Activated CD4-positive, alpha-beta T cell treated with anti-CD3 and anti-CD28 coated beads, Interleukin-10, Interleukin-2, amounts not matched to agents 100 ng/mL and 50 ng/mL, durations not matched to agents 16 hours and 8 hours (primary cell): Measurements from ENCODE around the gene PISD.
"Not testable (repeated sequence)": the region's sequence is repeated elsewhere in the genome, so short reads cannot be mapped to it uniquely, and the experiment has no call there.

Experiments
- DNase-seq: peaks from one replicate; pipeline ENCODE4 v3.0.0-alpha.2; 2020

Gene PISD

GRCh38 chr22:31604746-31605705 lies 57.0 kb downstream of the PISD start:
- DNase-seq = no peak

- DNase-seq = no peak
Measured at GRCh38 chr22:31604137-31604705, 57.8 kb downstream of the PISD start.

DNA sequence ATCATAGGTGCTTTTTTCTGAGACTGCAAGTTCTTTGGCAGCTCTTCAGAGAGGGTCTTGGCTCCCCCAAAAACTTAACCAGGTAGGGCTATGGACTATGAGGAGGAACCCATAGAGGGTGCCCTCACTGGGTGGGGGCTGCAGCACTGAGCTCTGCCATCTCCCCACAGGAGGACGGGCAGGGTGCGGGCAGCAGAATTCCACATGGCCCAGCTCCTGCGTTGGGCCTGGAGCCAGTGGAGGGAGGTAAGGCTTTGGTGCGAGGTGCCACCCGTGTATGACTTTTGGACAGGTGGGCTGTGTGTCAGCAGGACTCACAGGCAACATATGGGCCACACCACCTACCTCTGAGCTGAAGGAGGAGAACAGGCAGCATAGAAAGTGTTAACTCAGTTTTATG lies 58.4 kb downstream of the PISD start:
- DNase-seq = no peak

- no peak for DNase-seq
Measured at GRCh38 chr22:31603081-31603525, 58.9 kb downstream of the PISD start.

DNA sequence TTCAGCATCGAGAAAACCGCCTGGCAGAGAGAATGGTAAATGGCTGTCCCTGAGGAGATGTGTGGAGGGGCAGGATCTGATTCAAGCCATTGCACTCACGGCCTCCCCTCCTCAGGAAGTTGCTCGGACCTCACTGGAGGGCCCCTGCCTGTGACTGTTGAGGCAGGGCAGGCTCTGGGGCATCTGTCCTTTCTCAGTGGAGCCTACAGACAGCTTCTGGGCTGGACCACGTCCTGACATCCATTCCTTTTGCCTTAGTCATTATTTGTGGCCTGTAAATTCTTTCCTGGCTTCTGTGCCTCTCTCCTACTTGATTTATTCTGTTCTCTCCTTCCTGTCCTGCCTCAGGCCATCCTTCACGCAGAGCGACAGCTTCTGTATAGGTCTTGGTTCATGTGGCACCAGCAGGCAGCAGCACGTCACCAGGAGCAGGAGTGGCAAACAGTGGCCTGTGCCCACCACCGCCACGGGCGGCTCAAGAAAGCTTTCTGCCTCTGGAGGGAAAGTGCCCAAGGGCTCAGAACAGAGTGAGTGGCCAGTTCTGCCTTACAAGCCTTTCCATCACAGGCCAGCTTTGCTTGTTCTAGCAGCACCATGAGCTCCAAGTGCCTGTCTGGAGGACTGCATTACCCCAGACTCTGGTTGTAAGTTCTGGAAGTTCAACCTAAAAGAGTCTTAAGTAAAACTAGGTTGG lies 59.6 kb downstream of the PISD start:
- no peak for DNase-seq

GRCh38 chr22:31595271-31595670 lies 66.7 kb downstream of the PISD start:
- DNase-seq = no peak

GRCh38 chr22:31590161-31590560 lies 71.9 kb downstream of the PISD start:
- DNase-seq = not testable (repeated sequence)

GRCh38 chr22:31588970-31589675 lies 72.9 kb downstream of the PISD start:
- no peak for DNase-seq

DNA sequence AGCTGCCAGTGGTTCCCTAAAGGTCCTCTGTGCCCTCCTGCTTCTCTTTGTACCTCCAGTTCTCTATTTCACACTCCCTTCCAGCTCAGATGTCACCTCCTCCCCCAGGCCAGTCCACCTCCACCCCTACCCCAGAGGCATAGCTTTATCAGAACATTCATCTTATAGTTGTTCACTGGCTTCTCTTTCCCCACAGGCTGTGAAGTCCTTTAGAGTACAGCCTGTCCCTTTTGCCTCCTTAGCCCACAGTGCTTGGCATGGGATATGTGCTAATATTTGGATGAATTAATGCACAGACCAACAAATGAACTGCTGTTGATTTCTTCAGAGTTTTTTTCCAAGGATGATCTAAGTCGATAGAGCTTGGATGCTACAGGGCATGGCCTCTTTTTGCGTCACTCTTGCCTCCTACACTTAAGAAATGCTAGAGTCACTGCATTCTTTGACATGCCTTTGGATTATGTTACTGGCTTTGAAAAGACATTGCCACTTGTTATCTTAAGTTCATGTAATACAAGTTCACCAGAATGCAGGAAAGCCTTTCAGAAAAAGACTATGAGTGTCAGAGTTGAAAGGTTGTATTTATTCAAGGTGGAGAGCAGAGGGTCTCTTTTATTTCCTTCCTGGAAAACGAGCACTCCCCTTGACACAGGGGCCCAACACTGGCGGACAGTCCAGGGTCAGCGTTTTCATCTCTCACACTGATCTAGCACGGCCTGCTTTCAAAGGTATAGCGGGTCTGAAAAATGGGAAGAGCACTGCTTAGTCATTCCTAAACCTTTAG lies 75.7 kb downstream of the PISD start:
- no peak for DNase-seq

DNA sequence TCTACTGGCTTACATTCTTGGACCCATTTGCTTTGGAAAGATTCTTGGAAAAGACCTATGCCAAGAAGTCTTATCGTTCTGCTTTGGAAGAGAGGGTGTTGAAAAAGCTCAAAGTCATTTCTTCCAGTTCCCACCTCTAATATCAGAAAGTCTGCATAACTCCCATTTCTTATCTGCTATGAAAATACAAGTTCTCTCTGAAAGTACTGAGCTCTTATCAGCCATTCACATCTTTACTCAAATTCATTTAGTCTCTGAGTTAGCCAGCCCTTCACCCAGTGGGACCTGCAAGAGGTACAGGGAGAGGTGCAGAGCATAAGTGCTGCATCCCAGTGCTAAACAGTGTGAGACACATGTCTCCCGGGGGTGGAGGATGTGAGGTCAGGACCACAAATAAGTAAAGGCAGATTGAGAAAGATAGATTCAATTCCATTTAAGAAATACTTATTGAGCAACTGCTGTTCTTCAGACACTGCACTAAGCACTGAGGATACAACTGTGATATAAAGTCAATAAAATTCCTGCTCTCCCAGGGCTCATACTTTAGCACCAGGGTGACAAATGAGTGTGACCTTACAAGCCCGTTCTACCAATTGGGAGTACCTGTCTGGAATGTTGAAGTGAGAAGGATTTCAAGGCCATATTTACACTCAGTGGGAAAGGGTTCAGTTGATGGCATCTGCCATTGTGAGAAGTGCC lies 76.7 kb downstream of the PISD start:
- DNase-seq = peak; percentile 69

DNA sequence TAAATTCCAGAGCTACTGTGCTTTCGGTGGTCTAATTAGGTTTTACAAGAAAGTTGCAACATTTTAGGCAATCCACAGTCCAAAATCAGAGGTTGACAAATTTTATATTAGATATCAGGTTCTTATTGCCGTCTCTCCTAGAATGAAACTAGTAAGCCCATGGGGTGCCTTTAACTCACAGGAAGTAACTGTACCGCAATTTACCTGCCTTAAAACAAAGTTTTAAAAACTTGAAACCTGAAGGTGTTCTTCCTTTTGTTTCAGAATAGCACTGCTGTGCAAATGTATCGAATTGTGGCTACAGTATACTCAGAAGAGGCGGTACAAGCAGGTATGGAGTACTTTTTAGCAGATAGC lies 77.2 kb downstream of the PISD start:
- DNase-seq = peak; percentile 27

DNA sequence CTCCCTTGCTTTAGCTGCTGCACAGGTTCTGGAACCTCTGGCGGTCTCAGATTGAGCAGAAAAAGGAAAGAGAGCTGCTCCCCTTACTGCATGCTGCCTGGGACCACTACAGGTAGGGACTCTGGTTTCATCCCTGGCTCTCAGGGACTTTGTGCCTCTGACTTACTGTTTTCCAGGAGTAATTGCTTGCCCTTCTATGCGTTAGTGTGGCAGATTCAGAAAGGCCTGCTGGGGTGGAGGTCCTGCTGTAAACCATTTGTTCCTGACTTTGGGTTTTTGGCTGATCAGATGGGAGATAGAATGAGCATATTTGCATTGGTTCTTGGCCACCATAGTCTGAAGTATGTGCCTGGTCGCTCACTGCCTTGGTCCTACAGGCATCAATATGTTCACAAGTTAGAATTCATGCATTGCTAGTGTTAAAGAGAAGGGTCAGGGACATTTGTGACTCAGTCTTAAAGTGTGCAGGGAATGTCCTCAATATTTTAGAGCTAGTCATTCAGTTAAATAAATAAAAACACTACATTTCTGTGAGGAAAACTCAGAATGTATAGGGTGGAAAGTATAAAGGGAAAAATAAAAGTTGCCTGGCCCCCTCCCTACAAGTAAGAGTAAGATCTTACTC lies 78.0 kb downstream of the PISD start:
- DNase-seq = no peak

GRCh38 chr22:31579835-31580242 lies 82.2 kb downstream of the PISD start:
- no peak for DNase-seq

DNA sequence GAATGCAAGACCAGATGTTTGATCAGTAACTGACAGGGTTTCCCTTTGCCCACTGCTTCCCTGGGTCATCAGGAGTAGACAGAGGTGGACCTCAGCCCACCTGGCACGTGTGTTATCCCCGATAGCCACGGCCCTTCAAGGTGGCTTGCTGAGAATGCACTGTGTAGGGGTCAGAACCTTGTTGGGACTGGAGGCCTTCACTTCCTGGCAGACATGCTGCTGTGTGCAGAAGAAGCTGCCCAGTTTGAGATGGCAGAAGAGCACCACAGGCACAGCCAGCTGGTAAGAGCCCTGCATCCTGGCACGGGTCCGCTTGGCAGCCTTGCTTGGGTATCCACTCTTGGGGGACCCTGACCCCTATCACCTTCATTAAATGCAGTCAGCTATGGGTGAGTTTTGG lies 83.8 kb downstream of the PISD start:
- no peak for DNase-seq

DNA sequence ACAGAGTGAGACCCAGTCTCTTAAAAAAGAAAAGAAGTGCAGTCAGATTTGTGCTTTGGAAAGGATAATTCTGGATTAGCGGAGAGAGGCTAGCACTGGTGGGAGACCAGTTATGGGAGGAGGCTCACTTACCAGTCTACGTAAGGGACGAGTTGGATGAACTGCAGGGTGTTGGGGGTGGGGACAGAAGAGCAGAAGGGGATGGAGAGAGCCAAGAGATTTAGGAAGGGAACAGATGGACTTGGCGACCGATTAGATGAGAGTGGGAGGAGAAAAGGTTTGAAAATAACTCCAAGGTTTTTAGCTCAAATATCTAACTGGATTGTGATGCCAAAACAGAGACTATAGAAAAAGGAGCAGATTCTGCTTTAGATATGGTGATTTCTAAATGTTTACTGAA lies 84.3 kb downstream of the PISD start:
- no peak for DNase-seq

GRCh38 chr22:31575190-31575589 lies 86.8 kb downstream of the PISD start:
- DNase-seq = no peak

- DNase-seq = no peak
Measured at GRCh38 chr22:31574055-31574670, 87.9 kb downstream of the PISD start.

- no peak for DNase-seq
Measured at GRCh38 chr22:31572939-31573338, 89.1 kb downstream of the PISD start.

GRCh38 chr22:31569126-31569525 lies 92.9 kb downstream of the PISD start:
- DNase-seq = no peak
